Measurements from ENCODE around the gene MTUS2.

The MTUS2 gene

GRCh38 chr13:29427937-29428309, 607.8 kb downstream of the MTUS2 start:
- Histone ChIP-seq H3K4me3 (peak overlapping the region in 4 of 7 experiments; percentile 6 to 30 (median 11)), H3K27ac (no peak overlapping the region)

DNA sequence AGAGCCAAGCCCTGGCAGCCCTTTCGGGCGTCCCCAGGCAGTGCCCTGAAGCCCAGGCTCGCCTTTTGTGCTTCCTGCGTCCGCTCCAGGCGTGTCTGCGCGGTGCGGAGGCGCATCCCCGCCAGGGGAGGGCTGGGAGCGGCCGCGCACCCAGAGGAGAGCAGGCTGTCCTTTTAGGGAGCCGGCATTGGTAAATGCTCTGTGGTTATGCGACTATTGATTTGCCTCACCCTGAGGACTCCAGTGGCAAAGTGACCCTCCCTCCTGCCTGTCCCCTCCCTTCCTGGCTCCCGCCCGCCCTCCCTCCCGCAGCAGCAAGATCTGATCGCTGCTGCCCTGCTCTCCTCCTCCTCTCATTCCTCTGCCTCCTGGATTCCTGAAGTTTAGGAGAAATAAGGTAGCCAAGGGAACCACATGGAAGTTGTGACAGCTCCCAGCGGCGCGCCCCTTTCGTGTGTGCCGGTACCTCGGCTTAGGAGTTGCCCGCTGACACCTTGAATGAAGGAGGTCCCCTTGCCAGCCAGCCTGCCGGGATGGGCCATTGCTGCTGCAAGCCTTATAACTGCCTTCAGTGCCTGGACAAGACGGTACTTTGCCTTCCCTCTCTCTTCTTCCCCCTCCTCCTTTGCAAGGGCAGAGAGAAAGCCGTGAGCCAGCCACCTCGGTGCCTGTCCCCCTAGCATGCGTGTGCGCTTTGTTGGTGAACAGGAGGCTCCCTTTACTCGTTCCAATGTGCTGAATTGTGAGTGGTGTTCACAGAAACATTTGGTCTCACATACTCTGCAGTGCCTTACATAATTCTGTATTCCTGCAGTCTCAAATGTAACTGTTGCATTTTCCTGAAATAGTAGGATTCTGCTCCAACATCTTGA, 608.4 kb downstream of the MTUS2 start:
- Histone ChIP-seq H3K4me3 (peak overlapping the region in 4 of 7 experiments; percentile 6 to 30 (median 11)), H3K27ac (no peak overlapping the region)

DNA sequence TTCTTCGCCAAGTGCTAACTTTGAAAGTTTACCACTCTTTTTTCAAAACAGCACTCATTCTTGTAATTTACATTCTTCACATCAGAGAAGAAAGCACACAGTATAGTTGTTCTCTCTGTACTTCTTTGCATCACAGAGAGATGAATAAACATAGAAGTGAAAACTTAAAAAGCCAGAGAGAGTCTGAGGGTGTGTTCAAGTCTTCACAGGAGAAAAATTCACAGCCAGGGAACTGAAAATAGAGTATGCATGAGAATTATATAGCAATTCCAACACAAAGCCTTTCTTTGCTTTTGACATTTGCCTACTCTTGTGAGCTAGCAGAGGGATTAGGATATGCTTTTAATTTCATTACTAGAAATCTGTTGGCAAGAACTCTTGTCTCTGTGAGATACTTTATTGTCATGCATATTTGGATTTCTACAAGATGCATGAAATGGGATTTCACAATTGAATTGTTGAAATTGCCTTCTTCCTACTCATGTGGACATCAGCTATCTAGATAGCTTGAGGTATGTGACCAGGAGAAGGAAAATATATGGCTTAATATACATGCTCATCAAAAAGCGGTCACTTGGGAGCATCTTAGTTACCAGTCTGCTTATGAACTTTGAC, 609.3 kb downstream of the MTUS2 start:
- Histone ChIP-seq H3K27ac (no peak overlapping the region), H3K4me3 (no peak overlapping the region)

- H3K27ac ChIP-seq: no peak overlapping the region
These were observed 614.2 kb downstream of the MTUS2 start for GRCh38 chr13:29434217-29434945.

DNA sequence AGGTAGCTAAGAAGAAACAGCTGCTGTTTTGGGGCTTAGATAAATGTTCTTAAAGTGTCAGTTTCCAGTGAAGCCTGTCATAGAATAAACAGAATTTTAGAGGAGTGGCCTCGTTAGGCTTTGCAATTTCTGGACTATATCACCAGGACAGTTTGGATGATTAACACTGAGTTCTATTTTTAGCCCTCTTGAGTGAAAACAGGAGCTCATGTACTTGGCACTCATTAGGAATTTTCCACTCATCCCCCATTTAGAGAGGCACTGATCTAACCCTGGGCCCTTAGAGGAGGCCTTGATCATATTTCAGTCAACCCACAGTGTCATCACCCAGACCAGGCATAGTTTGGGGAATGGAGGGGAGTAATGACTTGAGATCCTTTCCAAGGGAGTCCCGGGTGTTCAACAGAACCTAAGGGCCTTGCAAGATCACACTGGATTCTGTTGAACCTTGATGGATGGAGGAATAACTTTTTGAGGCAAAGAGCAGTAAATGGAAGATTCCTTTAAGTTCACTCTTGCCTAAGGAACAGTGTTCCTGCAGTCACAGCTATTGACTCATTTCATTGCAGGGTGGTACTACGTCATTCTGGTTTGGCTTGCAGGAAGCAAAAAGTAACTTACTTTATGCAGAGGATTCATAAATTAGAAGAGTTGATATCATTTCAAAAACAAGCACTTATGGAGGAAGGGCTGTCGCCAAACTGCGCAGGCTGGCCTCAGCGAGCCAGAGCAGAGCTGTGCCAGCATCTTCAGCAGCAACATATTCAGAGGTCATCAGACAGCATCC, 615.2 kb downstream of the MTUS2 start:
- Histone ChIP-seq H3K4me3 (no peak overlapping the region), H3K27ac (peak overlapping the region in 1 of 21 experiments; percentile 8)

More at GRCh38 chr13:29434217-29434945, 614.2 kb downstream of the MTUS2 start:
- H3K4me3 ChIP-seq: no peak overlapping the region

DNA sequence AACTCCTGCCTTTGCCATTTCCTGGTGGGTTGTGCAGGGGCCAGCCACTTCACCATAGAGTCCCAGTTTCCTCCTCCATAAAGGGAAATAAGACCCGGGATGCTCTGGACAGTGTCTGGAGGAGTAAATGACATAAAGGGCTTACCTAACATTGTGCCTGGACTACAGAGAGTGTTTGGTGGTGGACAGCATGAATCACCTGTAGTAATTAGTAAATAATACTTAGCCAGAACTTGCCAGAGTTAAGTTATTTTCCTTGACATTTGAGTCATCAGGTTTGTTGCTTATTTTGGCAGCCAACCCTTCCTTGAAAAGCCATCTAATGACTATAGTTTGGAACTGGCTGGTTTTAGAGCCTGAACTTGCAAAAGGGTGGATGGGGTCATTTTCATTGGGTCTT, 616.2 kb downstream of the MTUS2 start:
- no peak overlapping the region for H3K27ac ChIP-seq

DNA sequence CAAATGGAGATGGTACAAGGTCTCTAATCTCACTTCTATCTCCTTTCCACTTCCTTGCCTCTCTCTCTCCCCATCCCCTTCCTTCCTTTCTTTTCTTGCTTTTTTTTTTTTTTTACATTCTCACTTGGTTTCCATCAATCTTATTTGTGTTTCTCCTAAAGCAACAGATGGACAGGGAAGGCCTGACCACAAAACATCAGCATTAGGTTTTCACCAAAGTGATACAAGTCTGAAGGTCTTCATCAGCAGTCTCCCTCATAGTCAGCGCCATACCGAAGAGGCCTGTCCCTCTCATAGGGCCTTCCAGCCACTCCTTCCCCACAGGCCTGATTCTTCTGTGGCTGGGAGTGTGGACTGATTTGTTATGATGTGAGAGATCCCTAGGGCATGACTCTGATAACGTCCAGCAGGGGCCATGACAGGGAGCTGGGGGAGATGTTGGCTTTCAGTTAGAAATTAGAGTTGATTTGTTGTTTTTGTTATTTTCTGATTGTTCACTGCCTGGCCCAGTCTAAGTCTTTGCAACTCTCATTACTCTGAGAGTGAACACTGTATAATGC, 616.7 kb downstream of the MTUS2 start:
- H3K27ac ChIP-seq: no peak overlapping the region
- H3K4me3 ChIP-seq: no peak overlapping the region

More for the DNA sequence above, 616.2 kb downstream of the MTUS2 start:
- no peak overlapping the region for H3K4me3 ChIP-seq

GRCh38 chr13:29438769-29439168, 618.6 kb downstream of the MTUS2 start:
- H3K4me3 ChIP-seq: no peak overlapping the region
- no peak overlapping the region for H3K27ac ChIP-seq

GRCh38 chr13:29439601-29440388, 619.7 kb downstream of the MTUS2 start:
- Histone ChIP-seq H3K4me3 (no peak overlapping the region), H3K27ac (no peak overlapping the region)

GRCh38 chr13:29441306-29441705, 621.2 kb downstream of the MTUS2 start:
- Histone ChIP-seq H3K27ac (no peak overlapping the region), H3K4me3 (no peak overlapping the region)

DNA sequence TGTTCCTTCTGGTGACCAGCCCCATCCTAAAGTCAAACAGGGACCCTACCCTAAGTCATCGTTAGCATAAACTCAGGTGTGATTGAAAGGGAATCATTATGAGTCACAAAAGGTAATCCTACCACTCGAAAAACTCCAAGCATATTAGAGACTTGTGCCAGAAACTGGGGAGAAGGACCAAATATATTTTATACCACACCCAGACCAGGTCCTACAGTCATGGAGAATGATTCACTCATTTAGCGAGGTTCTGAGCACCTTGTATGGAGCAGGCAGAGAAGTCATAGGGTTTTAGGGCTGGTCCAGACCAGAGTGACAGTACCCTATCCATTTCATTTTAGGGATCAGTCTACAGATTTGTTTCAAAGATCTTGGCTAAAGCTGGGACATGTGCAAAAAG, 625.9 kb downstream of the MTUS2 start:
- H3K27ac ChIP-seq: no peak overlapping the region
- H3K4me3 ChIP-seq: no peak overlapping the region

- H3K27ac ChIP-seq: no peak overlapping the region
These were observed 628.0 kb downstream of the MTUS2 start for GRCh38 chr13:29448174-29448573.

DNA sequence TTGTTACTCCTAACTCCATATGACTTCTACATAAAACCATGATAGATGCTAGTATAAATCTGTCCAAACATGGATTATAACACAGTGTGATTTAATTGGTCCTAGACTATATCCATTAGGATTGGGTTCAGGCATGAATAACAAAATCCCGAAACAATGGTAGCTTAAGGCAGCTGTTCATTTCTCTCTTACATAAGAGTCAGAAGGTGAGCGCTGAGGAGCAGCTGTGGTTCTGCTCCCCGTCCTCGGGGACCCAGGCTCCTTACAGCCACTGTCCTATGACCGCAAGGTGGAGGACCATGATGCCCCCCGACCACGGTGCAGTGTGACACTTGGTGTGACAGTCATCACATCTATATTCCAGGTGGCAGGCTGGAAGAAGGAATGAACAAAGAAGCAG, 629.6 kb downstream of the MTUS2 start:
- Histone ChIP-seq H3K27ac (no peak overlapping the region), H3K4me3 (no peak overlapping the region)

More at GRCh38 chr13:29448174-29448573, 628.0 kb downstream of the MTUS2 start:
- no peak overlapping the region for H3K4me3 ChIP-seq

DNA sequence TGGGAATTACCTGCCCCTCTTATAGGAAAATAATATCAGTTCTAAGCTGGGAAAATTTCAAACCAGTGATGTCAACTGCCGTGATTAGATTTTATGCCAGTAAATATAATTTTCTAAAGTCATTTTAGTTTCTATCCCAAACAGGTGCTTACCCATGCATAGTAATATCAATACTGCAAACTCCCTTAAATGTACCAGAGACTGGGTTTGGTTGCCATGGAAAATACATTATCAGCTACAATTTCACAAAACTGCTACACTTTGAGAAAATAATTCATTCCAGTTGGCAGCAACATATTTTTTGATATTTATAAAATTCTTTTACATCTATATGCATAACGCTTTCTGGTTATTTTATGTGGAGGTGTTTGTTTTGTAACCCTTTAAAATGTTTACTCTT, 631.8 kb downstream of the MTUS2 start:
- Histone ChIP-seq H3K4me3 (no peak overlapping the region), H3K27ac (no peak overlapping the region)

DNA sequence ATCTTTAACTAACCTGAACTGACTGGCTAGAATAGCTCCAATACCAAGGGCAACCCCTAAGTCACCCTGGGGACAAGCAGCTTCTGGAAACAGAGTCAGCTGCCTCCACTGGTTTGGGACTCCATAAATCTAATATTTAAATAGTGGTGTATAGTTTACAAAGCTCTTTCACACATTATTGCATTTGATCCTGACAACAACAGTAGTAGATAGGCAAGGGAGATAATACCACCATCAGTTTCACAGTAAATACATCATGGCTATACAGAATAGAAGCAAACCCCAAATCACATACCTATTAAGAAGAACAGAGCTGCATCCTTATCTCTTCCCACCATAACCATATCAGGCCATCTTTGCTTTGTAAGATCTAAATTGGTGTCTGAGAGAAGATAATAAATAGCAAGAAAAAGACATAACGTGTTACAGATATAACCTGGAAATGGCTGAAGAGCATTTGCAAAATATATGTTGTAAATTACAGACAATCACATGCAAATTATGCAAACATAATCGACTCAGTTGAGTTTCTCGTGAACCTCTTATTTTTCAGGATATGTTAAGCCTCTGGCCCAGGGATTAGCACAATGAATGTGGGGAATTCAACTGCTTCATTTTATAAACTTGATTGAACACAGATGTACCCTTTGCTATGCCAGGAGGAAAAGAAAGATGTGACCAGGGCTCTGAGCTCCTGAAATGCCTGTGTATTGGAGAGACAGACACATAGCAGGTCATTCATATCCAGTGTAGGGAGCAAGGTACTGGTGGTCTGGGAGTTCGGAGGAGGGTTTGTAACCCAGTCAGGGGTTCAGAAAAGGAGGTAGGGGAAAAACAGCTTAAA, 632.9 kb downstream of the MTUS2 start:
- peak overlapping the region in 2 of 21 experiments; percentile 49 to 64 for H3K27ac ChIP-seq

DNA sequence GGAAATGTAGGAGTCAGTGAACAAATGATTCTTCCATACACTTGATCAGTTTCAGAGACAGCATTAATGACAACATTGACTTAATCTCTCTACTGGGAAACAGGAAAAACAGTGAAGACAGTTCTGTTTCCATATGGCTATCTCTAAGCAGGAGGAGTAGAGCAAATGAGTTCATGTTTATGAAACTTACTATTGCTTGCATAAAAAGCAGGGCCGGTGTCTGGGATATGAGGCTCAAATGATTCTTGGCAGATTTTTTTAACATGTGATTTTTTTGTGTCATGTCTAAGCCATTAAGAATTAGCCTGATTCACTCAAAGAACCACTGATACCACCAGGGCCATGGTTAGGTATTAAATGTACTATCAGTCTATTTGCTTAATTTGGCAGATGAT, 633.5 kb downstream of the MTUS2 start:
- peak overlapping the region in 2 of 21 experiments; percentile 49 to 64 for H3K27ac ChIP-seq

More for the DNA sequence above, 632.9 kb downstream of the MTUS2 start:
- H3K4me3 ChIP-seq: no peak overlapping the region

GRCh38 chr13:29454931-29455481, 634.9 kb downstream of the MTUS2 start:
- H3K4me3 ChIP-seq: no peak overlapping the region
- H3K27ac ChIP-seq: no peak overlapping the region

More for the DNA sequence above, 633.5 kb downstream of the MTUS2 start:
- no peak overlapping the region for H3K4me3 ChIP-seq

Measured in skin epidermis (tissue), 12 donors.